HUES6 (cell line): ENCODE measurements around the gene NME1.

Source experiments
- H3K27ac ChIP-seq: 2 replicates; pipeline ENCODE4 v1.7.0; 2013; ENCODE audit warnings: low read depth, mild to moderate bottlenecking, low read length, inconsistent platforms
- H3K27me3 ChIP-seq: 2 replicates; pipeline ENCODE4 v1.6.1; 2013; ENCODE audit warnings: low read length; ENCODE audit not compliant: control insufficient read depth, insufficient read depth
- H3K36me3 ChIP-seq: 2 replicates; pipeline ENCODE4 v1.6.1; 2013; ENCODE audit warnings: low read length; ENCODE audit not compliant: control insufficient read depth, insufficient read depth
- H3K4me1 ChIP-seq: 2 replicates; pipeline ENCODE4 v1.6.1; 2013; ENCODE audit warnings: low read length; ENCODE audit not compliant: control insufficient read depth, insufficient read depth
- H3K4me3 ChIP-seq: 2 replicates; pipeline ENCODE4 v1.5.1; 2013; ENCODE audit warnings: low read depth, low read length
- H3K9ac ChIP-seq: one replicate; pipeline ENCODE4 v1.6.1; 2013; ENCODE audit warnings: mild to moderate bottlenecking, low read length
- H3K9me3 ChIP-seq: 2 replicates; pipeline ENCODE4 v1.6.1; 2013; ENCODE audit warnings: low read depth, low read length; ENCODE audit not compliant: control insufficient read depth, insufficient read depth

The NME1 gene

GRCh38 chr17:51149163-51149562, 4.2 kb upstream of the NME1 start:
- Histone ChIP-seq H3K9ac (no peak overlapping the region), H3K9me3 (no peaks in the 10 kb centered on the region), H3K27ac (no peak overlapping the region), H3K4me3 (no peak overlapping the region), H3K27me3 (no peaks in the 10 kb centered on the region), H3K4me1 (peaks cover 11% of the 10 kb centered on the region; the same call in 1 of the 2 replicates), H3K36me3 (no peaks in the 10 kb centered on the region)

DNA sequence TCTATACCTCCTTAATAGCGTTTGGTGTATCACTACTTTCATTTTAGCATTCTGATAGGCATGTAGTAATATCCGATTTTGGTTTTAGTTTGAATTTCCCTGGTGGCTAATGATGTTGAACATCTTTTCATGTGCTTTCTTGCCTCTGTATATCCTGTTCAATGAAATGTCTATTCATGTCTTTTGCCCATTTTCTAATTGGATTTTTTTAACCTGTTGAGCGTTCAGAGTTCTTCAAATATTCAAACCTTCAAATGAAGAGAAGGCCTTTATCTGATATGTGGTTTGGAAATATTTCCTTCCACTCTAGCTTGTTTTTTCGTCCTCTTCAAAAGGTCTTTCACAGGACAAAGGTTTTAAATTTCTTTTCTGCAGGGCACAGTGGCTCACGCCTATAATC, 2.4 kb upstream of the NME1 start:
- H3K9me3 ChIP-seq, result no peaks in the 10 kb centered on the region
- no peak overlapping the region for H3K27ac ChIP-seq
- H3K4me1 ChIP-seq, result peaks cover 10% of the 10 kb centered on the region; the same call in 1 of the 2 replicates
- no peak overlapping the region for H3K9ac ChIP-seq
- H3K27me3 ChIP-seq, result no peaks in the 10 kb centered on the region
- H3K4me3 ChIP-seq, result no peak overlapping the region
- H3K36me3 ChIP-seq, result peaks cover 8% of the 10 kb centered on the region

DNA sequence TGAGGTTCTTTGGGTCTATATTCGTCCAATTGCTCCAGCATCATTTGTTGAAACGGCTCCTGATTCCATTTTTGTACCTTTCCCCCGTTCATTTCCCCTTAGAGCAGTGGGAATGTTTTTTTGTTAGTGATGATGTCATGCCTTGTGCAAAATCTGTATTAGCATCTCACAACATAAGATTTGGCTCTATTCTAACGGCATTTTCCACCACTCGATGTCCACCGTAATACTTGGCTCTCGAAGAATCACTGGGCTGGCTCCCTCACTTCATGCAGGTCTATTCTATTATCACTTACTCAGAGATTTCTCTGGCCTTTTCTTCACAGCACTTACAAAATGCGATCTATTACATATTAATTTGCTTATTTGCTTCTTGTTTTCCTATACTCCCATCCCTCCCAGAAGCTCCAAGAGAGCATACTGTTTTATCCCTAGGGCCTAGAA, 571 bp upstream of the NME1 start:
- no peaks in the 10 kb centered on the region for H3K27me3 ChIP-seq
- H3K4me1 ChIP-seq, result peaks cover 10% of the 10 kb centered on the region; the same call in 1 of the 2 replicates
- no peaks in the 10 kb centered on the region for H3K9me3 ChIP-seq
- peaks cover 26% of the 10 kb centered on the region for H3K36me3 ChIP-seq
- H3K4me3 ChIP-seq, result peak overlapping the region; percentile 54
- peak overlapping the region; percentile 8; the same call in 1 of the 2 replicates for H3K27ac ChIP-seq
- H3K9ac ChIP-seq, result peak overlapping the region; percentile 40

GRCh38 chr17:51154176-51154575, 817 bp downstream of the NME1 start:
- Histone ChIP-seq H3K36me3 (peaks cover 40% of the 10 kb centered on the region), H3K9ac (peak overlapping the region; percentile 95), H3K27ac (peak overlapping the region; percentile 29; the same call in 1 of the 2 replicates)

GRCh38 chr17:51155416-51155815, 2.1 kb downstream of the NME1 start:
- no peaks in the 10 kb centered on the region for H3K27me3 ChIP-seq
- no peak overlapping the region for H3K27ac ChIP-seq
- H3K4me3 ChIP-seq, result no peak overlapping the region
- peaks cover 10% of the 10 kb centered on the region; the same call in 1 of the 2 replicates for H3K4me1 ChIP-seq
- H3K9me3 ChIP-seq, result no peaks in the 10 kb centered on the region
- no peak overlapping the region for H3K9ac ChIP-seq
- peaks cover 49% of the 10 kb centered on the region for H3K36me3 ChIP-seq

More at GRCh38 chr17:51154176-51154575, 817 bp downstream of the NME1 start:
- Histone ChIP-seq H3K4me3 (peak overlapping the region; percentile 94), H3K9me3 (no peaks in the 10 kb centered on the region), H3K27me3 (no peaks in the 10 kb centered on the region), H3K4me1 (peaks cover 10% of the 10 kb centered on the region; the same call in 1 of the 2 replicates)

- Histone ChIP-seq H3K9ac (no peak overlapping the region), H3K9me3 (no peaks in the 10 kb centered on the region), H3K27ac (no peak overlapping the region), H3K36me3 (peaks cover 80% of the 10 kb centered on the region), H3K4me3 (no peak overlapping the region), H3K4me1 (peaks cover 2% of the 10 kb centered on the region; the same call in 1 of the 2 replicates), H3K27me3 (no peaks in the 10 kb centered on the region)
Measured at GRCh38 chr17:51159604-51160003, 6.2 kb downstream of the NME1 start.

GRCh38 chr17:51161541-51161940, 8.2 kb downstream of the NME1 start:
- Histone ChIP-seq H3K4me1 (no peaks in the 10 kb centered on the region), H3K36me3 (peaks cover 66% of the 10 kb centered on the region), H3K27me3 (no peaks in the 10 kb centered on the region), H3K9me3 (no peaks in the 10 kb centered on the region), H3K27ac (no peak overlapping the region), H3K4me3 (no peak overlapping the region), H3K9ac (no peak overlapping the region)

GRCh38 chr17:51164911-51165679, 11.7 kb downstream of the NME1 start:
- no peaks in the 10 kb centered on the region for H3K27me3 ChIP-seq
- no peak overlapping the region for H3K27ac ChIP-seq
- H3K9ac ChIP-seq, result peak overlapping the region; percentile 81
- H3K4me3 ChIP-seq, result peak overlapping the region; percentile 83
- no peaks in the 10 kb centered on the region for H3K9me3 ChIP-seq
- H3K36me3 ChIP-seq, result peaks cover 58% of the 10 kb centered on the region
- no peaks in the 10 kb centered on the region for H3K4me1 ChIP-seq

DNA sequence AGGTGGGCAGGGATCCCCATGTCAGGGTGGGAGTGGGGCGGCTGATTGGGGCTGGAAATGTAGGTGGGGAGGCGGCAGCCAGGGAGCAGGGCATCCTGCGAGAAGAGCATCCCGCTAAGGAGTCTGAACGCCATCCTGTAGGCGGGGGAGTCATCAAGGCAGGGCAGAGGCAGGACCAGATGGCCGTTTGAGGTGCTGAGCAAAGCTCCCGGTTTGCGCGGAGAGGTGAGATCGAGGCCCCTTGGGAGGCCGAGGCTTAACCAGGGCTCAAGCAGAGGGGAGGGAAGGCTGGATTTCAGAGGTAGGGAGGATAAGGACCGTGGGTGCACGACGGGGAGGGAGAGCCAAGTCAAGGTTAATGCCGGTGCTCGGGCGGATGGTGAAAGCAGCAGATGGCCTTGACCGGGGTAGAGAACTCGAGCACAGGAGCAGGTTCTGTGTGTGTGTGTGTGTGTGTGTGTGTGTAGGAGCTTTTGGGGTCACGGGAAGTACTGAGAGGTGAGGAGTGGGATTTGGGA, 12.4 kb downstream of the NME1 start:
- Histone ChIP-seq H3K36me3 (peaks cover 59% of the 10 kb centered on the region), H3K4me1 (no peaks in the 10 kb centered on the region), H3K9ac (peak overlapping the region; percentile 81), H3K27me3 (no peaks in the 10 kb centered on the region), H3K27ac (no peak overlapping the region), H3K4me3 (peak overlapping the region; percentile 83), H3K9me3 (no peaks in the 10 kb centered on the region)

DNA sequence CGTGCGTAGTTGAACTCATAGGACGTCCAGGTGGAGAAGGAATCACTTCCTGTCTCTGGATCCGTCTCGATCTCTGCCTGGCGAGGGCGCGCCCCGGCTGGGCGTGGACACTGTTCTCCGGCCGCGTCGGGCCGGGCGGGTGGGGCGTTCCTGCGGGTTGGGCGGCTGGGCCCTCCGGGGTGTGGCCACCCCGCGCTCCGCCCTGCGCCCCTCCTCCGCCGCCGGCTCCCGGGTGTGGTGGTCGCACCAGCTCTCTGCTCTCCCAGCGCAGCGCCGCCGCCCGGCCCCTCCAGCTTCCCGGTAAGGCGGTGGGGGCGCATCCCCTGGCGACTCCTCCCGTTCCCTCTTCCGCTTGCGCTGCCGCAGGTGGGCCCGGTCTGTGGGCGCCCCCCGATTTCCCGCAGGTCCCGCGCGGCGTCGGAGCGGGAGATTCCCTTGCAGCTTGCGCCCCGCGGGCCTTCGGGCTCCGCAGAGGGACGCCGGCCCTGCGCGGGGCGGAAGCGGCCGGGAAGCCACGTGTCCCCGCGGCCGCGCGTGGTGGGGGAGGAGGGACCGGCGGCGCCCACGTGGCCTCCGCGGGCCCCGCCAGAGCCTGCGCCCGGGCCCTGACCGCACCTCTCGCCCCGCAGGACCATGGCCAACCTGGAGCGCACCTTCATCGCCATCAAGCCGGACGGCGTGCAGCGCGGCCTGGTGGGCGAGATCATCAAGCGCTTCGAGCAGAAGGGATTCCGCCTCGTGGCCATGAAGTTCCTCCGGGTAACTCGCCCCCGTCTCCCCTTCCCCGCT, 13.0 kb downstream of the NME1 start, which contains the start of gene NME2:
NME2 (plus strand) TSS at position 214 of the 789 bp plus-strand sequence; CDS start at position 634, 420 bp downstream.
- Histone ChIP-seq H3K27me3 (no peaks in the 10 kb centered on the region), H3K4me1 (no peaks in the 10 kb centered on the region), H3K9me3 (no peaks in the 10 kb centered on the region), H3K27ac (peak within 1 kb of the TSS; percentile 91), H3K9ac (peak within 1 kb of the TSS; percentile 96), H3K4me3 (peak within 1 kb of the TSS; percentile 83), H3K36me3 (peaks cover 59% of the 10 kb centered on the region)
